HepG2 (cell line): ENCODE measurements around the gene TMEM95. TPM values are rescaled to one million over a fixed set of nuclear protein-coding genes. Genes with fewer than 3 reads are reported as not detected.

Experiments
- CENPT ChIP-seq: sonication (generic); formaldehyde crosslinking; IDR thresholded peaks from 2 replicates; pipeline ENCODE4 v1.8.0; 2022; ENCODE audit warnings: low read depth, mild to moderate bottlenecking, moderate library complexity, missing genetic modification reagents
- DMAP1 ChIP-seq: IDR thresholded peaks from 2 replicates; pipeline ENCODE4 v1.6.1; 2016
- MAX ChIP-seq: IDR thresholded peaks from 2 replicates; pipeline ENCODE4 v1.6.1; 2012; ENCODE audit warnings: inconsistent platforms
- PCBP2 ChIP-seq: fragments of 200-400 bp; formaldehyde crosslinking; optimal IDR thresholded peaks from 2 replicates; pipeline ENCODE3; 2018; ENCODE audit warnings: low read length, low read depth; ENCODE audit not compliant: poor library complexity, severe bottlenecking
- SAFB2 ChIP-seq: sonication (generic); formaldehyde crosslinking; IDR thresholded peaks from 2 replicates; pipeline ENCODE4 v1.5.1; 2020; ENCODE audit warnings: missing genetic modification reagents, low read depth, mild to moderate bottlenecking, borderline replicate concordance
- SP1 ChIP-seq, 2 experiments: fragments of 450-650 bp in 1 of 2; sonication (generic) in 1 of 2; formaldehyde crosslinking in 1 of 2; IDR thresholded peaks; 2 replicates each; pipeline versions ENCODE4 v1.4.0 to v1.6.1; 2016 to 2020; ENCODE audit warnings: missing genetic modification reagents in 1 of 2
- XRCC5 ChIP-seq: fragments of 200-400 bp; formaldehyde crosslinking; optimal IDR thresholded peaks from 2 replicates; pipeline ENCODE3; 2017; ENCODE audit warnings: mild to moderate bottlenecking, low read length
- ZBTB7B ChIP-seq: sonication (generic); formaldehyde crosslinking; IDR thresholded peaks from 2 replicates; pipeline ENCODE4 v1.4.0; 2020; ENCODE audit warnings: missing genetic modification reagents
- ZNF121 ChIP-seq: sonication (generic); formaldehyde crosslinking; IDR thresholded peaks from 2 replicates; pipeline ENCODE4 v1.5.0; 2020; ENCODE audit warnings: mild to moderate bottlenecking, missing genetic modification reagents
- ZNF30 ChIP-seq: sonication (generic); formaldehyde crosslinking; IDR thresholded peaks from 2 replicates; pipeline ENCODE4 v1.5.0; 2020; ENCODE audit warnings: mild to moderate bottlenecking, missing genetic modification reagents
- ZNF33B ChIP-seq: sonication (generic); formaldehyde crosslinking; IDR thresholded peaks from 2 replicates; pipeline ENCODE4 v1.5.1; 2020; ENCODE audit warnings: mild to moderate bottlenecking, missing genetic modification reagents
- ZNF652 ChIP-seq: IDR thresholded peaks from 2 replicates; pipeline ENCODE4 v1.6.1; 2016; ENCODE audit warnings: low read depth, borderline replicate concordance
- polyA plus RNA-seq, 8 experiments: library from polyadenylated mRNA; depleted of rRNA in 3 of 8; stranded (reverse) in 7 of 8; unstranded in 1 of 8; fragments of >200 nt; fragmentation: Illumina TruSeq in 4 of 8; extraction: Trizol in 4 of 8; gene quantifications; 2 replicates each; pipeline versions ENCODE4 v1.2.1 to v1.2.3, GENCODE V29; 2011 to 2016; ENCODE audit warnings: low read depth in 4 of 8, missing spikeins in 1 of 8, mixed read lengths in 1 of 8; ENCODE audit not compliant: insufficient read depth in 1 of 8
- total RNA-seq, 5 experiments: library from RNA; depleted of rRNA; stranded (reverse); fragments of >200 nt; fragmentation: Illumina TruSeq; extraction: Trizol; gene quantifications; 2 replicates each; pipeline ENCODE4 v1.2.3, GENCODE V29; 2016; ENCODE audit warnings: low read depth in 1 of 5
- TF ChIP-seq, protein P1 (sequence below): sonication (generic); formaldehyde crosslinking; IDR thresholded peaks from 2 replicates; pipeline ENCODE4 v1.4.0; 2020; ENCODE audit warnings: missing genetic modification reagents
- TF ChIP-seq, protein P2 (sequence below): IDR thresholded peaks from 2 replicates; pipeline ENCODE4 v1.6.1; 2016; ENCODE audit warnings: low read depth, control low read depth
- TF ChIP-seq, protein P3 (sequence below): sonication (generic); formaldehyde crosslinking; IDR thresholded peaks from 2 replicates; pipeline ENCODE4 v1.4.0; 2020; ENCODE audit warnings: mild to moderate bottlenecking, low read depth, missing genetic modification reagents
- TF ChIP-seq, protein P4 (sequence below): sonication (generic); formaldehyde crosslinking; conservative IDR thresholded peaks from 2 replicates; pipeline ENCODE4 v1.8.0; 2022; ENCODE audit warnings: mild to moderate bottlenecking, moderate library complexity, missing genetic modification reagents
- TF ChIP-seq, protein P5 (sequence below): sonication (generic); formaldehyde crosslinking; IDR thresholded peaks from 2 replicates; pipeline ENCODE4 v1.4.0; 2020; ENCODE audit warnings: mild to moderate bottlenecking, missing genetic modification reagents

The TMEM95 gene
- total and polyA plus RNA-seq, 2 of the 13 experiments (the other 11 are each of a cell fraction or from before 2014, with no cell fraction given), result not detected

DNA sequence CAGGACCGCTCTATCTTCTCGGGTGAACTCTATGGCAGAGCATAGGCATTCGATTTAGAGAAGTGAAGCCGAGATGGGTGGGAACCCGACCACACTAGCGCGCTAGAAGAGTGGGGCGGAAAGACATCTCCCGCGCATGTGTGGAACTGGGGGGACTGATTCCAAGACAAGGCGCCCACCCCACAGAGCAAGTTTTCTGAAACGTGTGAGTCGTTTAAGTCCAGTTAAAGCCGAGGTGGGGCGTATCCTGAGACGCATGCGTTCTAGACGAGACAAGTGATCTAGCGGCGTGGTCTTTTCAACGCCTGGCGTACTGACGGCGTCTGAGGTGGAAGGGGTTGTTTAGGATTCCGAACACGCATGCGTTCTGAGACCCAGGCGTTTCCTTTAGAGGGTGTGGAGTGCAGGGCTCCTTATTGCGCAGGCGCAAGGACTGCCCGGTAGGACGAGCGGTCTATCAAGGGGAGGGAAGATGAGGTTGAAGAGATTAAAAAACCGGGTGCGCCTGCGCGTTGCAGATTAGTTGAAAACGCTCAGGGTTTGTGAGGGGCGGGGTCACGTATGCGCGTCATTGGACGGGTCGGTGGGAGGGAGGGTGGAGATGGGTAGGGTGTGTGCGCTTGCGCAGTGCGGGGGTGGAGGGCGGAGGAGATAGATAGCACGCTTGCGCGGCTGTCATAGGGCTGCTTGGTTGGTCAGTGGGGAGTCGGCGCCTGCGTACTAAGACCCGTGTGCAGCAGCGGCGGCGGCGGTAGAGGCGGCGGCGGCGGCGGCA is 47.9 kb upstream of the TMEM95 start, which contains the start of gene EIF5A (continued):
- TF ChIP-seq, protein P1, sequence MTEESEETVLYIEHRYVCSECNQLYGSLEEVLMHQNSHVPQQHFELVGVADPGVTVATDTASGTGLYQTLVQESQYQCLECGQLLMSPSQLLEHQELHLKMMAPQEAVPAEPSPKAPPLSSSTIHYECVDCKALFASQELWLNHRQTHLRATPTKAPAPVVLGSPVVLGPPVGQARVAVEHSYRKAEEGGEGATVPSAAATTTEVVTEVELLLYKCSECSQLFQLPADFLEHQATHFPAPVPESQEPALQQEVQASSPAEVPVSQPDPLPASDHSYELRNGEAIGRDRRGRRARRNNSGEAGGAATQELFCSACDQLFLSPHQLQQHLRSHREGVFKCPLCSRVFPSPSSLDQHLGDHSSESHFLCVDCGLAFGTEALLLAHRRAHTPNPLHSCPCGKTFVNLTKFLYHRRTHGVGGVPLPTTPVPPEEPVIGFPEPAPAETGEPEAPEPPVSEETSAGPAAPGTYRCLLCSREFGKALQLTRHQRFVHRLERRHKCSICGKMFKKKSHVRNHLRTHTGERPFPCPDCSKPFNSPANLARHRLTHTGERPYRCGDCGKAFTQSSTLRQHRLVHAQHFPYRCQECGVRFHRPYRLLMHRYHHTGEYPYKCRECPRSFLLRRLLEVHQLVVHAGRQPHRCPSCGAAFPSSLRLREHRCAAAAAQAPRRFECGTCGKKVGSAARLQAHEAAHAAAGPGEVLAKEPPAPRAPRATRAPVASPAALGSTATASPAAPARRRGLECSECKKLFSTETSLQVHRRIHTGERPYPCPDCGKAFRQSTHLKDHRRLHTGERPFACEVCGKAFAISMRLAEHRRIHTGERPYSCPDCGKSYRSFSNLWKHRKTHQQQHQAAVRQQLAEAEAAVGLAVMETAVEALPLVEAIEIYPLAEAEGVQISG (CRISPR knock-in tag), result peak; percentile 99
- TF ChIP-seq, protein P2, sequence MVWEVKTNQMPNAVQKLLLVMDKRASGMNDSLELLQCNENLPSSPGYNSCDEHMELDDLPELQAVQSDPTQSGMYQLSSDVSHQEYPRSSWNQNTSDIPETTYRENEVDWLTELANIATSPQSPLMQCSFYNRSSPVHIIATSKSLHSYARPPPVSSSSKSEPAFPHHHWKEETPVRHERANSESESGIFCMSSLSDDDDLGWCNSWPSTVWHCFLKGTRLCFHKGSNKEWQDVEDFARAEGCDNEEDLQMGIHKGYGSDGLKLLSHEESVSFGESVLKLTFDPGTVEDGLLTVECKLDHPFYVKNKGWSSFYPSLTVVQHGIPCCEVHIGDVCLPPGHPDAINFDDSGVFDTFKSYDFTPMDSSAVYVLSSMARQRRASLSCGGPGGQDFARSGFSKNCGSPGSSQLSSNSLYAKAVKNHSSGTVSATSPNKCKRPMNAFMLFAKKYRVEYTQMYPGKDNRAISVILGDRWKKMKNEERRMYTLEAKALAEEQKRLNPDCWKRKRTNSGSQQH (CRISPR knock-in tag), result no peak
- TF ChIP-seq PCBP2 (no peak), MAX (peak; percentile 42; the same call in 1 of the 2 replicates), ZNF30 (CRISPR knock-in tag) (no peak), ZNF121 (CRISPR knock-in tag) (no peak), ZNF33B (CRISPR knock-in tag) (no peak), SAFB2 (no peak; the same call in 1 of the 2 replicates), CENPT (CRISPR knock-in tag) (no peak), SP1 (IDR thresholded peaks at IDR 0.05) (no peak), SP1 (CRISPR knock-in tag; IDR thresholded peaks at IDR 0.05) (no peak), ZBTB7B (CRISPR knock-in tag) (peak; percentile 49; the same call in 1 of the 2 replicates), ZNF652 (CRISPR knock-in tag) (no peak), DMAP1 (CRISPR knock-in tag) (peak; percentile 90), XRCC5 (no peak)
- TF ChIP-seq, protein P3, sequence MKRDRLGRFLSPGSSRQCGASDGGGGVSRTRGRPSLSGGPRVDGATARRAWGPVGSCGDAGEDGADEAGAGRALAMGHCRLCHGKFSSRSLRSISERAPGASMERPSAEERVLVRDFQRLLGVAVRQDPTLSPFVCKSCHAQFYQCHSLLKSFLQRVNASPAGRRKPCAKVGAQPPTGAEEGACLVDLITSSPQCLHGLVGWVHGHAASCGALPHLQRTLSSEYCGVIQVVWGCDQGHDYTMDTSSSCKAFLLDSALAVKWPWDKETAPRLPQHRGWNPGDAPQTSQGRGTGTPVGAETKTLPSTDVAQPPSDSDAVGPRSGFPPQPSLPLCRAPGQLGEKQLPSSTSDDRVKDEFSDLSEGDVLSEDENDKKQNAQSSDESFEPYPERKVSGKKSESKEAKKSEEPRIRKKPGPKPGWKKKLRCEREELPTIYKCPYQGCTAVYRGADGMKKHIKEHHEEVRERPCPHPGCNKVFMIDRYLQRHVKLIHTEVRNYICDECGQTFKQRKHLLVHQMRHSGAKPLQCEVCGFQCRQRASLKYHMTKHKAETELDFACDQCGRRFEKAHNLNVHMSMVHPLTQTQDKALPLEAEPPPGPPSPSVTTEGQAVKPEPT, result peak; percentile 74; the same call in 1 of the 2 replicates
- TF ChIP-seq, protein P4, sequence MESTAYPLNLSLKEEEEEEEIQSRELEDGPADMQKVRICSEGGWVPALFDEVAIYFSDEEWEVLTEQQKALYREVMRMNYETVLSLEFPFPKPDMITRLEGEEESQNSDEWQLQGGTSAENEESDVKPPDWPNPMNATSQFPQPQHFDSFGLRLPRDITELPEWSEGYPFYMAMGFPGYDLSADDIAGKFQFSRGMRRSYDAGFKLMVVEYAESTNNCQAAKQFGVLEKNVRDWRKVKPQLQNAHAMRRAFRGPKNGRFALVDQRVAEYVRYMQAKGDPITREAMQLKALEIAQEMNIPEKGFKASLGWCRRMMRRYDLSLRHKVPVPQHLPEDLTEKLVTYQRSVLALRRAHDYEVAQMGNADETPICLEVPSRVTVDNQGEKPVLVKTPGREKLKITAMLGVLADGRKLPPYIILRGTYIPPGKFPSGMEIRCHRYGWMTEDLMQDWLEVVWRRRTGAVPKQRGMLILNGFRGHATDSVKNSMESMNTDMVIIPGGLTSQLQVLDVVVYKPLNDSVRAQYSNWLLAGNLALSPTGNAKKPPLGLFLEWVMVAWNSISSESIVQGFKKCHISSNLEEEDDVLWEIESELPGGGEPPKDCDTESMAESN (CRISPR knock-in tag), result 0 out of 2 replicates have a peak, but pooled peaks have one; percentile 12
- TF ChIP-seq, protein P5, sequence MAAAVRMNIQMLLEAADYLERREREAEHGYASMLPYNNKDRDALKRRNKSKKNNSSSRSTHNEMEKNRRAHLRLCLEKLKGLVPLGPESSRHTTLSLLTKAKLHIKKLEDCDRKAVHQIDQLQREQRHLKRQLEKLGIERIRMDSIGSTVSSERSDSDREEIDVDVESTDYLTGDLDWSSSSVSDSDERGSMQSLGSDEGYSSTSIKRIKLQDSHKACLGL (CRISPR knock-in tag), result 0 out of 2 replicates have a peak, but pooled peaks have one; percentile 4
